CD4-positive, alpha-beta T cell (primary cell): ENCODE data around the gene HTR3C. TPM values are rescaled to one million over a fixed set of nuclear protein-coding genes. Genes with fewer than 3 reads are reported as not detected.

Experiments
- ATAC-seq: fragments of 200-7000 bp; cut with Tn5 transposase; one replicate; pipeline ENCODE4 v1.10.0; 2022; ENCODE audit warnings: mild to moderate bottlenecking; ENCODE audit not compliant: poor library complexity
- CTCF ChIA-PET: fragments of 350-600 bp; sonication (Branson Sonifier 250); formaldehyde crosslinking; loops from one replicate; lab custom pipeline; 2021; ENCODE audit warnings: antibody characterized with exemption, inconsistent platforms; lab: Charles Lee
- POLR2A ChIA-PET: fragments of 350-600 bp; sonication (Branson Sonifier 250); formaldehyde crosslinking; loops from one replicate; lab custom pipeline; 2021; ENCODE audit warnings: antibody characterized with exemption, inconsistent platforms; lab: Charles Lee
- DNase-seq, 14 experiments: peaks; one replicate each; pipeline ENCODE4 v3.0.0-alpha.2; 2013 to 2020; ENCODE audit warnings: mixed read lengths in 2 of 14
- H3K27ac ChIP-seq, 2 donors: one replicate each; pipeline versions ENCODE4 v1.5.1 to v1.7.0; 2013; ENCODE audit warnings: low read length in 2 of 2, low read depth in 1 of 2, mild to moderate bottlenecking in 1 of 2
- H3K27me3 ChIP-seq, 2 experiments: 1 replicate in 1 of 2; 2 replicates in 1 of 2; pipeline versions ENCODE4 v1.6.1 to v1.7.0; 2013; ENCODE audit warnings: low read length in 2 of 2, control low read depth in 1 of 2, mild to moderate bottlenecking in 1 of 2, moderate library complexity in 1 of 2; ENCODE audit not compliant: insufficient read depth in 2 of 2, control insufficient read depth in 1 of 2
- H3K36me3 ChIP-seq: one replicate; pipeline ENCODE4 v1.6.1; 2013; ENCODE audit warnings: low read length, control low read depth; ENCODE audit not compliant: insufficient read depth
- H3K4me1 ChIP-seq: one replicate; pipeline ENCODE4 v1.6.1; 2013; ENCODE audit warnings: low read length, control low read depth; ENCODE audit not compliant: insufficient read depth
- H3K4me3 ChIP-seq: one replicate; pipeline ENCODE4 v1.5.1; 2013; ENCODE audit warnings: mild to moderate bottlenecking, low read length, moderate library complexity
- H3K9me3 ChIP-seq, 2 experiments: 1 replicate in 1 of 2; 2 replicates in 1 of 2; pipeline versions ENCODE4 v1.6.1 to v1.7.0; 2013; ENCODE audit warnings: low read length in 2 of 2, mild to moderate bottlenecking in 2 of 2, control low read depth in 1 of 2, moderate library complexity in 1 of 2; ENCODE audit not compliant: control insufficient read depth in 1 of 2, insufficient read depth in 1 of 2
- H3K27ac Mint-ChIP-seq: one replicate; pipeline ENCODE4 v1.8.0; 2020; ENCODE audit warnings: mixed read lengths
- H3K27me3 Mint-ChIP-seq: one replicate; pipeline ENCODE4 v1.8.0; 2021; ENCODE audit warnings: mixed read lengths
- H3K36me3 Mint-ChIP-seq: one replicate; pipeline ENCODE4 v1.8.0; 2021; ENCODE audit warnings: low read depth, mixed read lengths
- H3K4me1 Mint-ChIP-seq: one replicate; pipeline ENCODE4 v1.8.0; 2021; ENCODE audit warnings: low read depth, mixed read lengths
- H3K4me3 Mint-ChIP-seq: one replicate; pipeline ENCODE4 v1.8.0; 2020; ENCODE audit warnings: mild to moderate bottlenecking, mixed read lengths
- H3K9me3 Mint-ChIP-seq: one replicate; pipeline ENCODE4 v1.8.0; 2020; ENCODE audit warnings: mixed read lengths
- CTCF ChIP-seq: fragments of 200-600 bp; IDR thresholded peaks from one replicate; pipeline ENCODE4 v1.8.0; 2022; ENCODE audit warnings: antibody characterized with exemption, mild to moderate bottlenecking
- intact Hi-C, 2 experiments: fragments of 100-400 bp; cut with DNase I in 1 of 2; cut with micrococcal nuclease in 1 of 2; formaldehyde crosslinking; loops; one replicate each; pipeline versions ENCODE4 v1.15.1 to v1.9.0; 2023 to 2025; cut with DNase I, micrococcal nuclease
- polyA plus RNA-seq, 2 donors: library from polyadenylated mRNA; unstranded; fragments of 120-200 nt; gene quantifications; one replicate each; pipeline ENCODE4 v1.2.1, GENCODE V29; 2013
- total RNA-seq, 174 experiments: library from RNA in 2 of 174; stranded (reverse) in 2 of 174; gene quantifications; one replicate each; pipeline ENCODE4 v1.2.3 and lab custom pipeline; 2021 to 2026

Gene HTR3C
- total RNA-seq (not detected), total RNA-seq (lab: John Stamatoyannopoulos, UW) (0 to 0.09 (median 0) reads per million in 172 experiments)
- polyA plus RNA-seq (2013, experiment 1 of 2), result not detected
- not detected for polyA plus RNA-seq (2013, experiment 2 of 2)

GRCh38 chr3:184052767-184053166 lies at the start of gene HTR3C:
HTR3C (plus strand) TSS chr3:184053047; CDS start chr3:184053081, 34 bp downstream.
- ATAC-seq (no peak), DNase-seq (no peak)
- Mint-ChIP-seq H3K27ac (no peak within 1 kb of the TSS), H3K9me3 (no peaks in the 10 kb centered on the region), H3K4me1 (no peaks in the 10 kb centered on the region), H3K4me3 (no peak within 1 kb of the TSS), H3K27me3 (peaks cover 16% of the 10 kb centered on the region), H3K36me3 (no peaks in the 10 kb centered on the region)
- Histone ChIP-seq H3K36me3 (no peaks in the 10 kb centered on the region), H3K4me1 (no peaks in the 10 kb centered on the region), H3K4me3 (no peak within 1 kb of the TSS), H3K9me3 (no peaks in the 10 kb centered on the region), H3K27ac (no peak within 1 kb of the TSS), H3K27me3 (no peaks in the 10 kb centered on the region)
- no peak for TF ChIP-seq CTCF
- ChIA-PET POLR2A (no interaction called here), CTCF (no interaction called here)
- intact Hi-C loops, result no loop called here

- ChIA-PET POLR2A (no interaction called here), CTCF (no interaction called here)
- Histone ChIP-seq H3K36me3 (no peaks in the 10 kb centered on the region), H3K4me3 (no peak overlapping the region), H3K9me3 (no peaks in the 10 kb centered on the region), H3K27ac (no peak overlapping the region), H3K4me1 (peaks cover 5% of the 10 kb centered on the region), H3K27me3 (no peaks in the 10 kb centered on the region)
- intact Hi-C loops, result no loop called here
- TF ChIP-seq CTCF, result no peak
- no peak overlapping the region for H3K4me3 Mint-ChIP-seq
- H3K4me1 Mint-ChIP-seq, result peaks cover 11% of the 10 kb centered on the region
- ATAC-seq (no peak), DNase-seq (no peak)
- H3K27me3 Mint-ChIP-seq, result no peaks in the 10 kb centered on the region
- no peaks in the 10 kb centered on the region for H3K9me3 Mint-ChIP-seq
- H3K27ac Mint-ChIP-seq, result no peak overlapping the region
- peaks cover 12% of the 10 kb centered on the region for H3K36me3 Mint-ChIP-seq
These were observed 49.5 kb upstream of the HTR3C start for GRCh38 chr3:184003187-184003967.

GRCh38 chr3:184004476-184004875 lies 48.4 kb upstream of the HTR3C start:
- no peaks in the 10 kb centered on the region for H3K27me3 ChIP-seq
- peaks cover 5% of the 10 kb centered on the region for H3K4me1 ChIP-seq
- H3K27ac ChIP-seq, result no peak overlapping the region
- no peak overlapping the region for H3K4me3 Mint-ChIP-seq
- H3K36me3 Mint-ChIP-seq, result peaks cover 13% of the 10 kb centered on the region
- no peak overlapping the region for H3K4me3 ChIP-seq
- no peaks in the 10 kb centered on the region for H3K36me3 ChIP-seq
- H3K9me3 Mint-ChIP-seq, result no peaks in the 10 kb centered on the region
- no peaks in the 10 kb centered on the region for H3K9me3 ChIP-seq
- TF ChIP-seq CTCF, result no peak
- H3K27me3 Mint-ChIP-seq, result no peaks in the 10 kb centered on the region
- DNase-seq (no peak), ATAC-seq (no peak)
- ChIA-PET CTCF (no interaction called here), POLR2A (no interaction called here)
- H3K27ac Mint-ChIP-seq, result no peak overlapping the region
- H3K4me1 Mint-ChIP-seq, result peaks cover 11% of the 10 kb centered on the region
- intact Hi-C loops, result no loop called here
